ENCODE results near the gene SLC49A4.

SLC49A4 gene

GRCh38 chr3:122927726-122928125, 132.9 kb downstream of the SLC49A4 start:
- TF ChIP-seq CTCF (IDR thresholded peaks at IDR 0.05; ENCODE audit: unreplicated experiment in 3 of 3), result no peak
- H3K27ac Mint-ChIP-seq, result no peak overlapping the region

GRCh38 chr3:122928396-122929187, 133.7 kb downstream of the SLC49A4 start:
- peaks cover 16% of the 10 kb centered on the region for H3K4me1 Mint-ChIP-seq
- no peak overlapping the region for H3K4me3 Mint-ChIP-seq
- H3K27ac Mint-ChIP-seq, result peak overlapping the region in 1 of 3 experiments; percentile 57
- H3K9me3 Mint-ChIP-seq, result no peaks in the 10 kb centered on the region
- H3K27me3 Mint-ChIP-seq (ENCODE audit: low read depth), result peaks cover 11% of the 10 kb centered on the region
- no peaks in the 10 kb centered on the region for H3K36me3 Mint-ChIP-seq (ENCODE audit: low read depth)
- no peak for TF ChIP-seq CTCF (IDR thresholded peaks at IDR 0.05; ENCODE audit: unreplicated experiment in 3 of 3)

More at GRCh38 chr3:122927726-122928125, 132.9 kb downstream of the SLC49A4 start:
- peaks cover 11% of the 10 kb centered on the region for H3K27me3 Mint-ChIP-seq (ENCODE audit: low read depth)
- no peaks in the 10 kb centered on the region for H3K36me3 Mint-ChIP-seq (ENCODE audit: low read depth)
- peaks cover 16% of the 10 kb centered on the region for H3K4me1 Mint-ChIP-seq
- no peaks in the 10 kb centered on the region for H3K9me3 Mint-ChIP-seq
- no peak overlapping the region for H3K4me3 Mint-ChIP-seq

DNA sequence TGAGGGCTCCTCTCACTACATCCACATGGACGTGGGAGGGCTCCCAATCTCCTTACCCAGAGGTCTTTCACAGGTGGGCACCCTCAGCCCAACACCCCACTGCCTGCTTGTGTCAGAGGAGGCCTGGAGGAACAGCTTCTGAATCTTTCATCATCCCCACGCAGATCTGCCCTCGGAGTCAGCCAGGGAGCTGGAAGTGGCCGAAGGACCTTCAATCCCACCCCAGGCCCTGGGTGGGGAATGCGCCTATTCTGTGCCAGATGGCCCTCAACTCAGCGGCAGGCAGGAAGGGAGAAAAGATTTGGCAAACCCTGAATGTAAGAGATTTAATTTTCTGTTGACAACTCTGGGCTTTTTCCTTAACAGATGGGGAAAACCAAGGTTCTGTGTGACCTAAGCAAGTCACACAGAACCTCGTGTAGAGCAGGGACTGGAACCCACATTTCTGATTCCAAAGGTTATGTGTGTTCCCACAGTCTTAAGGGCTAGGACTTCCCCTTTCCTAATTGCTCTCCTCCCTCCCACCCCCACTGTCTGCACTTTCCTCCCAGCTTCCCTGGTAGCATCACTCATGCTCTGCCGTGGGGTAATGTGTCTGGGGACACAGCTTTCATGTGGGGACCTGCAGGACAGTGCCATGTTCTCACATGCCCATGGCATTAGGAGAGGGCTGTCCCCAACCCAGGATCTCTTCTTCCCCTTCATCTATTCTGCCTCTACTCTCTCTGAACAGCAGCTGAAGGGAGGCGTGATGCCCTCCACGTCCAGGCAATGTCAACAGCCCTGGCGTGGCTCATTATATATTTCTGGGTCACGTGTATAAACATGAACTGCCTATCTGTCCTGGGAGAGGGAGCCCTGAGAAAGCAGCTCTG, 134.6 kb downstream of the SLC49A4 start:
- Mint-ChIP-seq H3K9me3 (no peaks in the 10 kb centered on the region), H3K4me1 (peaks cover 16% of the 10 kb centered on the region)
- no peak for TF ChIP-seq CTCF (IDR thresholded peaks at IDR 0.05; ENCODE audit: unreplicated experiment in 3 of 3)

DNA sequence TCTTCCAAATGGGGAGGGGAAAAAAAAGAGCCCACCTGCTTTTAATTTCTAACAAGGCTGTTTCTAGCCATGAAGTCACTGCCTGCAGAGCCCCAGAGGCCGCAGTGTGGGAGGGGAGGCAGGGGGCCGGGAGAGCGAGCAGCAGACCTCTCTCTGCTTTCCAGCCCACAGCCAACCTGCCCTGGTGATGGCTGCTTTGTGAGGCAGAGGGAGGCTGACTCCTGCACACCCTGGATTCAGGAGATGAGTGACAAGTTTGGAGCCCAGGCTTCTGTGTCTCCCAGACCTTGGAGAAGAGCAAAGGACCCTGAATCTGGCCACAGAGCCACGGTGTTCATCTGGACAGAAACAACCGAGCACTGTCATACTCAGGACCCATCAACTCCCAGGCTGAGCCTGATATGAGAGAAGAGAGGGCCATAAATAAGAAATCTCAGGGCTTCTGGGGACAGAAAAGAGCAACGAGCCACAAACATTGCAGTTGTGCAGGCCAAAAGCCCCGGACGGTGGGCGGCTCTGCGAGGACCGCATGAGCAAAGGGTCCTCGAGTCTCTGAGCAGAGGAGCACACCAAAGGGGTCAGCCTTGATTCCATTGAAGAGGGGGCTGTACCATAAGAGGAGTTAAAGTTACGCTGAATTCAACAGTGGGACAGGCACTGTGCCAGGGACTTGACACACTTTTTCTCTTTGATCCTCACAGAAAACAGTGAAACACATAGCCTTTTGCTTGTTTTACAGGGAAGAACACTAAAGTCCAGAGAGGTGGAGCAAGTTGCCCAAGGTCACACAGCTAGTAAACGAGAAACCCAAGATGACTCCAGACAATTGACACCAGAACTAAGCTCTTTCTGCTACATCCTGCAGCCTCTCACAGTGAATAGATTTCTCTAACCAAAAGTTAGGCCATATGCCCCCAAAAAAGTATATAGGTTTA, 135.5 kb downstream of the SLC49A4 start:
- peak overlapping the region; percentile 47 to 87 (median 77) for H3K27ac Mint-ChIP-seq
- TF ChIP-seq CTCF (IDR thresholded peaks at IDR 0.05; ENCODE audit: unreplicated experiment in 3 of 3), result no peak
- no peaks in the 10 kb centered on the region for H3K36me3 Mint-ChIP-seq (ENCODE audit: low read depth)
- no peak overlapping the region for H3K4me3 Mint-ChIP-seq
- peaks cover 16% of the 10 kb centered on the region for H3K4me1 Mint-ChIP-seq
- H3K27me3 Mint-ChIP-seq (ENCODE audit: low read depth), result peaks cover 11% of the 10 kb centered on the region
- no peaks in the 10 kb centered on the region for H3K9me3 Mint-ChIP-seq

More for the DNA sequence above, 134.6 kb downstream of the SLC49A4 start:
- H3K27me3 Mint-ChIP-seq (ENCODE audit: low read depth), result peaks cover 11% of the 10 kb centered on the region
- H3K36me3 Mint-ChIP-seq (ENCODE audit: low read depth), result no peaks in the 10 kb centered on the region
- H3K4me3 Mint-ChIP-seq, result no peak overlapping the region
- peak overlapping the region; percentile 47 to 87 (median 77) for H3K27ac Mint-ChIP-seq
